K562 (cell line): ENCODE measurements around the gene ZMIZ1. TPM values are rescaled to one million over a fixed set of nuclear protein-coding genes. Genes with fewer than 3 reads are reported as not detected.

Experiments used
- C11orf30 ChIP-seq: fragments of 450-650 bp; IDR thresholded peaks from 2 replicates; pipeline ENCODE4 v1.6.1; 2016; ENCODE audit warnings: low read depth, mild to moderate bottlenecking
- CHAMP1 ChIP-seq: fragments of 450-650 bp; IDR thresholded peaks from 2 replicates; pipeline ENCODE4 v1.6.1; 2016; ENCODE audit warnings: mild to moderate bottlenecking
- NFE2 ChIP-seq: IDR thresholded peaks from 2 replicates; pipeline ENCODE4 v1.6.1; 2014; ENCODE audit warnings: antibody characterized with exemption, low read depth
- NFXL1 ChIP-seq: fragments of 450-650 bp; formaldehyde crosslinking; IDR thresholded peaks from 2 replicates; pipeline ENCODE4 v1.4.0; 2021; ENCODE audit warnings: mild to moderate bottlenecking
- ZFP91 ChIP-seq: sonication (generic); formaldehyde crosslinking; IDR thresholded peaks from 2 replicates; pipeline ENCODE4 v1.8.0; 2022; ENCODE audit warnings: mild to moderate bottlenecking, missing genetic modification reagents
- ZKSCAN8 ChIP-seq: fragments of 200-800 bp; sonication (Bioruptor generic); IDR thresholded peaks from 2 replicates; pipeline ENCODE4 v1.6.1; 2016; ENCODE audit warnings: missing genetic modification characterization, missing compliant biosample characterization
- ZNF165 ChIP-seq: fragments of 250-450 bp; sonication (Bioruptor Pico); IDR thresholded peaks from 2 replicates; pipeline ENCODE4 v1.4.0; 2020; ENCODE audit warnings: borderline replicate concordance
- ZNF232 ChIP-seq: sonication (generic); formaldehyde crosslinking; IDR thresholded peaks from 2 replicates; pipeline ENCODE4 v1.8.0; 2022; ENCODE audit warnings: mild to moderate bottlenecking, missing genetic modification reagents
- ZNF280B ChIP-seq: fragments of 250-450 bp; sonication (Bioruptor Pico); IDR thresholded peaks from 2 replicates; pipeline ENCODE4 v1.5.1; 2021; ENCODE audit warnings: mild to moderate bottlenecking
- ZNF316 ChIP-seq: fragments of 450-650 bp; IDR thresholded peaks from 2 replicates; pipeline ENCODE4 v1.6.1; 2016
- polyA plus RNA-seq, 8 experiments: library from polyadenylated mRNA; depleted of rRNA in 4 of 8; stranded (reverse) in 5 of 8; unstranded in 3 of 8; fragments of >200 nt; fragmentation: Nextera tagmentation in 2 of 8; fragmentation: Illumina TruSeq in 1 of 8; extraction: Ambion mirVana in 2 of 8; extraction: Trizol in 1 of 8; gene quantifications; 2 replicates each; pipeline versions ENCODE4 v1.2.1 to v1.2.3, GENCODE V29; 2011 to 2014; ENCODE audit warnings: inconsistent platforms in 1 of 8, missing spikeins in 1 of 8
- total RNA-seq, 7 experiments: library from RNA; depleted of rRNA in 6 of 7; stranded (reverse); fragments of >200 nt in 6 of 7; fragmentation: Illumina TruSeq in 2 of 7; extraction: Trizol in 2 of 7; gene quantifications; 2 replicates each; pipeline versions ENCODE4 v1.2.1 to v1.2.3, GENCODE V29; 2011 to 2021; ENCODE audit warnings: low replicate concordance in 1 of 7
- TF ChIP-seq, protein P1 (sequence below): fragments of 200-600 bp; sonication (generic); IDR thresholded peaks from one replicate; pipeline ENCODE4 v1.6.1; 2012; ENCODE audit warnings: mild to moderate bottlenecking, low read depth, low read length, inconsistent platforms

ZMIZ1 gene
- total and polyA plus RNA-seq, 9 of the 15 experiments (the other 6 are each of a cell fraction or from before 2014, with no cell fraction given) = 1.0 to 37.3 (median 4.3) TPM

DNA sequence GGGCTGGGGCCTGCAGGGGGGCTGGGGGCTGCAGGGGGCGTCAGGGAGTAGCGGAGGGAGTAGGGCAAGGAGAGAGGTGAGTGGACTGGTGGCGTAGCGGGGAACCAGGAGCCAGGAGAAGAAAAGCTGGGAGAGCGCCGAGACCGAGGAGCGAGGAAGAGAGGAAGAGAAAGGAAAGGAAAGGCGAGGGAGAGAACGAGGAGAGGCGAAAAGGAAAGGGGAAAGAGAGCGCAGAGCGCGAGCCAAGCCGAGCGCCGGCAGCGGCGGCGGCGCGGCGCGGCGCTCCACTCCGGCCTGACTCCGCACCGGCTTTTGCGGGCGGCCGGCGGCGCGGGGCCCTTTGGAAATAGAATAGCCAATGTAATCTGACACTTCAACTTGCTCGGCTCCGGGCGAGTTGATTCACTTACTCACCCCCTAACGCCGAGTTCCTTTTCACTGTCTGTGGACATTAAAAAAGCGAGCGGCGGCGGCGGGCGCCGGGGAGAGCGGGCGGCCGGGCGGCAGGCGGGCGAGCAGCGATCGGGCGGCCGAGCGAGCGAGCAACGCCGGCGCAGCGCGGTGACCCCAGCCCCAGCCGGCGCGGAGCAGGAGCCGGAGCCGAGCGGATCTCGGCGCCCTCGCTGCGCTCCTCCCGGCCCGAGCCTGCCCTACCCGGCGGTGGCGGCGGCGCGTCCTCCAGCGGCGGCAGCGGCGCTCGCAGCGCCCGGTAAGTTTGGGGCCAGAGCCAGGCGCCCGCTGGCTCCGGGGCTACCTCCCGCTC lies at the start of gene ZMIZ1 (continued):
- TF ChIP-seq, protein P1, sequence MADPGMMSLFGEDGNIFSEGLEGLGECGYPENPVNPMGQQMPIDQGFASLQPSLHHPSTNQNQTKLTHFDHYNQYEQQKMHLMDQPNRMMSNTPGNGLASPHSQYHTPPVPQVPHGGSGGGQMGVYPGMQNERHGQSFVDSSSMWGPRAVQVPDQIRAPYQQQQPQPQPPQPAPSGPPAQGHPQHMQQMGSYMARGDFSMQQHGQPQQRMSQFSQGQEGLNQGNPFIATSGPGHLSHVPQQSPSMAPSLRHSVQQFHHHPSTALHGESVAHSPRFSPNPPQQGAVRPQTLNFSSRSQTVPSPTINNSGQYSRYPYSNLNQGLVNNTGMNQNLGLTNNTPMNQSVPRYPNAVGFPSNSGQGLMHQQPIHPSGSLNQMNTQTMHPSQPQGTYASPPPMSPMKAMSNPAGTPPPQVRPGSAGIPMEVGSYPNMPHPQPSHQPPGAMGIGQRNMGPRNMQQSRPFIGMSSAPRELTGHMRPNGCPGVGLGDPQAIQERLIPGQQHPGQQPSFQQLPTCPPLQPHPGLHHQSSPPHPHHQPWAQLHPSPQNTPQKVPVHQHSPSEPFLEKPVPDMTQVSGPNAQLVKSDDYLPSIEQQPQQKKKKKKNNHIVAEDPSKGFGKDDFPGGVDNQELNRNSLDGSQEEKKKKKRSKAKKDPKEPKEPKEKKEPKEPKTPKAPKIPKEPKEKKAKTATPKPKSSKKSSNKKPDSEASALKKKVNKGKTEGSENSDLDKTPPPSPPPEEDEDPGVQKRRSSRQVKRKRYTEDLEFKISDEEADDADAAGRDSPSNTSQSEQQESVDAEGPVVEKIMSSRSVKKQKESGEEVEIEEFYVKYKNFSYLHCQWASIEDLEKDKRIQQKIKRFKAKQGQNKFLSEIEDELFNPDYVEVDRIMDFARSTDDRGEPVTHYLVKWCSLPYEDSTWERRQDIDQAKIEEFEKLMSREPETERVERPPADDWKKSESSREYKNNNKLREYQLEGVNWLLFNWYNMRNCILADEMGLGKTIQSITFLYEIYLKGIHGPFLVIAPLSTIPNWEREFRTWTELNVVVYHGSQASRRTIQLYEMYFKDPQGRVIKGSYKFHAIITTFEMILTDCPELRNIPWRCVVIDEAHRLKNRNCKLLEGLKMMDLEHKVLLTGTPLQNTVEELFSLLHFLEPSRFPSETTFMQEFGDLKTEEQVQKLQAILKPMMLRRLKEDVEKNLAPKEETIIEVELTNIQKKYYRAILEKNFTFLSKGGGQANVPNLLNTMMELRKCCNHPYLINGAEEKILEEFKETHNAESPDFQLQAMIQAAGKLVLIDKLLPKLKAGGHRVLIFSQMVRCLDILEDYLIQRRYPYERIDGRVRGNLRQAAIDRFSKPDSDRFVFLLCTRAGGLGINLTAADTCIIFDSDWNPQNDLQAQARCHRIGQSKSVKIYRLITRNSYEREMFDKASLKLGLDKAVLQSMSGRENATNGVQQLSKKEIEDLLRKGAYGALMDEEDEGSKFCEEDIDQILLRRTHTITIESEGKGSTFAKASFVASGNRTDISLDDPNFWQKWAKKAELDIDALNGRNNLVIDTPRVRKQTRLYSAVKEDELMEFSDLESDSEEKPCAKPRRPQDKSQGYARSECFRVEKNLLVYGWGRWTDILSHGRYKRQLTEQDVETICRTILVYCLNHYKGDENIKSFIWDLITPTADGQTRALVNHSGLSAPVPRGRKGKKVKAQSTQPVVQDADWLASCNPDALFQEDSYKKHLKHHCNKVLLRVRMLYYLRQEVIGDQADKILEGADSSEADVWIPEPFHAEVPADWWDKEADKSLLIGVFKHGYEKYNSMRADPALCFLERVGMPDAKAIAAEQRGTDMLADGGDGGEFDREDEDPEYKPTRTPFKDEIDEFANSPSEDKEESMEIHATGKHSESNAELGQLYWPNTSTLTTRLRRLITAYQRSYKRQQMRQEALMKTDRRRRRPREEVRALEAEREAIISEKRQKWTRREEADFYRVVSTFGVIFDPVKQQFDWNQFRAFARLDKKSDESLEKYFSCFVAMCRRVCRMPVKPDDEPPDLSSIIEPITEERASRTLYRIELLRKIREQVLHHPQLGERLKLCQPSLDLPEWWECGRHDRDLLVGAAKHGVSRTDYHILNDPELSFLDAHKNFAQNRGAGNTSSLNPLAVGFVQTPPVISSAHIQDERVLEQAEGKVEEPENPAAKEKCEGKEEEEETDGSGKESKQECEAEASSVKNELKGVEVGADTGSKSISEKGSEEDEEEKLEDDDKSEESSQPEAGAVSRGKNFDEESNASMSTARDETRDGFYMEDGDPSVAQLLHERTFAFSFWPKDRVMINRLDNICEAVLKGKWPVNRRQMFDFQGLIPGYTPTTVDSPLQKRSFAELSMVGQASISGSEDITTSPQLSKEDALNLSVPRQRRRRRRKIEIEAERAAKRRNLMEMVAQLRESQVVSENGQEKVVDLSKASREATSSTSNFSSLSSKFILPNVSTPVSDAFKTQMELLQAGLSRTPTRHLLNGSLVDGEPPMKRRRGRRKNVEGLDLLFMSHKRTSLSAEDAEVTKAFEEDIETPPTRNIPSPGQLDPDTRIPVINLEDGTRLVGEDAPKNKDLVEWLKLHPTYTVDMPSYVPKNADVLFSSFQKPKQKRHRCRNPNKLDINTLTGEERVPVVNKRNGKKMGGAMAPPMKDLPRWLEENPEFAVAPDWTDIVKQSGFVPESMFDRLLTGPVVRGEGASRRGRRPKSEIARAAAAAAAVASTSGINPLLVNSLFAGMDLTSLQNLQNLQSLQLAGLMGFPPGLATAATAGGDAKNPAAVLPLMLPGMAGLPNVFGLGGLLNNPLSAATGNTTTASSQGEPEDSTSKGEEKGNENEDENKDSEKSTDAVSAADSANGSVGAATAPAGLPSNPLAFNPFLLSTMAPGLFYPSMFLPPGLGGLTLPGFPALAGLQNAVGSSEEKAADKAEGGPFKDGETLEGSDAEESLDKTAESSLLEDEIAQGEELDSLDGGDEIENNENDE = no peak
- TF ChIP-seq NFXL1 (CRISPR knock-in tag) (no peak), ZKSCAN8 (CRISPR knock-in tag) (no peak), ZNF165 (CRISPR knock-in tag) (no peak), ZNF232 (CRISPR knock-in tag) (no peak), C11orf30 (no peak), CHAMP1 (no peak), NFE2 (peak; percentile 34), ZNF316 (no peak), ZNF280B (CRISPR knock-in tag) (no peak), ZFP91 (no peak)
